ENCODE measurements around the gene SLC6A1. TPM values are rescaled to one million over a fixed set of nuclear protein-coding genes. Genes with fewer than 3 reads are reported as not detected.

Gene SLC6A1
- total and polyA plus RNA-seq, 5 donors from 2014 or later, result not detected

GRCh38 chr3:10951295-10951926 is 41.1 kb upstream of the SLC6A1 start:
- Histone ChIP-seq H3K27ac (ENCODE audit: insufficient read depth, low read length, poor library complexity, severe bottlenecking) (no peak overlapping the region), H3K36me3 (ENCODE audit: control insufficient read depth, insufficient read depth, low read length) (no peaks in the 10 kb centered on the region), H3K4me3 (ENCODE audit: low read depth, low read length) (no peak overlapping the region), H3K27me3 (ENCODE audit: control insufficient read depth, insufficient read depth, low read length) (no peaks in the 10 kb centered on the region), H3K4me1 (ENCODE audit: control insufficient read depth, insufficient read depth, low read length, poor library complexity, severe bottlenecking) (no peaks in the 10 kb centered on the region), H3K9me3 (ENCODE audit: control insufficient read depth in 2 of 2, low read length in 2 of 2) (no peaks in the 10 kb centered on the region)
- no peak for ATAC-seq (ENCODE audit: low read depth in 2 of 2)
- Mint-ChIP-seq H3K4me1 (peaks cover 0 to 2% (median 0%) of the 10 kb centered on the region in 4 donors), H3K27me3 (peaks cover 5% of the 10 kb centered on the region), H3K4me3 (no peak overlapping the region), H3K36me3 (no peaks in the 10 kb centered on the region), H3K27ac (no peak overlapping the region), H3K9me3 (peaks cover 0 to 2% (median 0%) of the 10 kb centered on the region in 7 donors)
- no peak for DNase-seq

GRCh38 chr3:10952525-10952924 is 40.0 kb upstream of the SLC6A1 start:
- Histone ChIP-seq H3K4me1 (ENCODE audit: control insufficient read depth, insufficient read depth, low read length, poor library complexity, severe bottlenecking) (no peaks in the 10 kb centered on the region), H3K4me3 (ENCODE audit: low read depth, low read length) (no peak overlapping the region), H3K9me3 (ENCODE audit: control insufficient read depth in 2 of 2, low read length in 2 of 2) (no peaks in the 10 kb centered on the region), H3K36me3 (ENCODE audit: control insufficient read depth, insufficient read depth, low read length) (no peaks in the 10 kb centered on the region), H3K27me3 (ENCODE audit: control insufficient read depth, insufficient read depth, low read length) (no peaks in the 10 kb centered on the region), H3K27ac (ENCODE audit: insufficient read depth, low read length, poor library complexity, severe bottlenecking) (no peak overlapping the region)
- Mint-ChIP-seq H3K9me3 (peaks cover 0 to 2% (median 0%) of the 10 kb centered on the region in 7 donors), H3K27me3 (peaks cover 5% of the 10 kb centered on the region), H3K27ac (no peak overlapping the region), H3K4me3 (no peak overlapping the region), H3K36me3 (no peaks in the 10 kb centered on the region), H3K4me1 (peaks cover 0 to 2% (median 0%) of the 10 kb centered on the region in 4 donors)
- DNase-seq (no peak), ATAC-seq (ENCODE audit: low read depth in 2 of 2) (no peak)

- Histone ChIP-seq H3K4me3 (ENCODE audit: low read depth, low read length) (no peak overlapping the region), H3K27me3 (ENCODE audit: control insufficient read depth, insufficient read depth, low read length) (no peaks in the 10 kb centered on the region), H3K9me3 (ENCODE audit: control insufficient read depth in 2 of 2, low read length in 2 of 2) (no peaks in the 10 kb centered on the region), H3K36me3 (ENCODE audit: control insufficient read depth, insufficient read depth, low read length) (no peaks in the 10 kb centered on the region), H3K27ac (ENCODE audit: insufficient read depth, low read length, poor library complexity, severe bottlenecking) (no peak overlapping the region), H3K4me1 (ENCODE audit: control insufficient read depth, insufficient read depth, low read length, poor library complexity, severe bottlenecking) (no peaks in the 10 kb centered on the region)
- no peaks in the 10 kb centered on the region for H3K36me3 Mint-ChIP-seq
- H3K4me3 Mint-ChIP-seq, result no peak overlapping the region
- H3K4me1 Mint-ChIP-seq, result peaks cover 0 to 2% (median 0%) of the 10 kb centered on the region in 4 donors
- ATAC-seq (ENCODE audit: low read depth in 2 of 2) (no peak), DNase-seq (no peak)
- no peak overlapping the region for H3K27ac Mint-ChIP-seq
- peaks cover 0 to 2% (median 0%) of the 10 kb centered on the region in 7 donors for H3K9me3 Mint-ChIP-seq
- H3K27me3 Mint-ChIP-seq, result peaks cover 5% of the 10 kb centered on the region
These were observed 37.8 kb upstream of the SLC6A1 start for GRCh38 chr3:10954740-10955139.

- Histone ChIP-seq H3K27ac (ENCODE audit: insufficient read depth, low read length, poor library complexity, severe bottlenecking) (no peak overlapping the region), H3K27me3 (ENCODE audit: control insufficient read depth, insufficient read depth, low read length) (peaks cover 2% of the 10 kb centered on the region), H3K9me3 (ENCODE audit: control insufficient read depth in 2 of 2, low read length in 2 of 2) (no peaks in the 10 kb centered on the region), H3K4me1 (ENCODE audit: control insufficient read depth, insufficient read depth, low read length, poor library complexity, severe bottlenecking) (no peaks in the 10 kb centered on the region), H3K4me3 (ENCODE audit: low read depth, low read length) (no peak overlapping the region), H3K36me3 (ENCODE audit: control insufficient read depth, insufficient read depth, low read length) (no peaks in the 10 kb centered on the region)
- no peak for DNase-seq
- Mint-ChIP-seq H3K27me3 (peaks cover 5% of the 10 kb centered on the region), H3K9me3 (no peaks in the 10 kb centered on the region), H3K36me3 (no peaks in the 10 kb centered on the region), H3K27ac (no peak overlapping the region), H3K4me3 (no peak overlapping the region), H3K4me1 (no peaks in the 10 kb centered on the region)
- no peak for ATAC-seq (ENCODE audit: low read depth in 2 of 2)
These were observed 36.7 kb upstream of the SLC6A1 start for GRCh38 chr3:10955711-10956453.

- no peaks in the 10 kb centered on the region for H3K36me3 ChIP-seq (ENCODE audit: control insufficient read depth, insufficient read depth, low read length)
- H3K27me3 ChIP-seq (ENCODE audit: control insufficient read depth, insufficient read depth, low read length), result peaks cover 2% of the 10 kb centered on the region
- no peaks in the 10 kb centered on the region for H3K9me3 ChIP-seq (ENCODE audit: control insufficient read depth in 2 of 2, low read length in 2 of 2)
- H3K4me1 ChIP-seq (ENCODE audit: control insufficient read depth, insufficient read depth, low read length, poor library complexity, severe bottlenecking), result no peaks in the 10 kb centered on the region
- Mint-ChIP-seq H3K36me3 (no peaks in the 10 kb centered on the region), H3K4me1 (no peaks in the 10 kb centered on the region), H3K4me3 (no peak overlapping the region), H3K9me3 (no peaks in the 10 kb centered on the region), H3K27me3 (peaks cover 5% of the 10 kb centered on the region), H3K27ac (no peak overlapping the region)
- H3K27ac ChIP-seq (ENCODE audit: insufficient read depth, low read length, poor library complexity, severe bottlenecking), result no peak overlapping the region
- no peak overlapping the region for H3K4me3 ChIP-seq (ENCODE audit: low read depth, low read length)
- DNase-seq (no peak), ATAC-seq (ENCODE audit: low read depth in 2 of 2) (no peak)
These were observed 36.0 kb upstream of the SLC6A1 start for GRCh38 chr3:10956531-10956930.

GRCh38 chr3:10956986-10957385 is 35.6 kb upstream of the SLC6A1 start:
- no peak for DNase-seq
- Histone ChIP-seq H3K4me3 (ENCODE audit: low read depth, low read length) (no peak overlapping the region), H3K27me3 (ENCODE audit: control insufficient read depth, insufficient read depth, low read length) (peaks cover 2% of the 10 kb centered on the region), H3K27ac (ENCODE audit: insufficient read depth, low read length, poor library complexity, severe bottlenecking) (no peak overlapping the region), H3K4me1 (ENCODE audit: control insufficient read depth, insufficient read depth, low read length, poor library complexity, severe bottlenecking) (no peaks in the 10 kb centered on the region), H3K9me3 (ENCODE audit: control insufficient read depth in 2 of 2, low read length in 2 of 2) (no peaks in the 10 kb centered on the region), H3K36me3 (ENCODE audit: control insufficient read depth, insufficient read depth, low read length) (no peaks in the 10 kb centered on the region)
- Mint-ChIP-seq H3K36me3 (no peaks in the 10 kb centered on the region), H3K4me3 (no peak overlapping the region), H3K27me3 (peaks cover 5% of the 10 kb centered on the region), H3K27ac (no peak overlapping the region), H3K9me3 (no peaks in the 10 kb centered on the region), H3K4me1 (no peaks in the 10 kb centered on the region)
- ATAC-seq (ENCODE audit: low read depth in 2 of 2), result no peak

GRCh38 chr3:10957976-10958749 is 34.4 kb upstream of the SLC6A1 start:
- Mint-ChIP-seq H3K27ac (no peak overlapping the region), H3K4me1 (no peaks in the 10 kb centered on the region), H3K4me3 (no peak overlapping the region), H3K9me3 (no peaks in the 10 kb centered on the region), H3K27me3 (peaks cover 5% of the 10 kb centered on the region), H3K36me3 (no peaks in the 10 kb centered on the region)
- ATAC-seq (ENCODE audit: low read depth in 2 of 2) (no peak), DNase-seq (no peak)
- H3K27me3 ChIP-seq (ENCODE audit: control insufficient read depth, insufficient read depth, low read length), result peaks cover 2% of the 10 kb centered on the region
- no peak overlapping the region for H3K27ac ChIP-seq (ENCODE audit: insufficient read depth, low read length, poor library complexity, severe bottlenecking)
- H3K36me3 ChIP-seq (ENCODE audit: control insufficient read depth, insufficient read depth, low read length), result no peaks in the 10 kb centered on the region
- H3K4me1 ChIP-seq (ENCODE audit: control insufficient read depth, insufficient read depth, low read length, poor library complexity, severe bottlenecking), result no peaks in the 10 kb centered on the region
- H3K4me3 ChIP-seq (ENCODE audit: low read depth, low read length), result no peak overlapping the region
- no peaks in the 10 kb centered on the region for H3K9me3 ChIP-seq (ENCODE audit: control insufficient read depth in 2 of 2, low read length in 2 of 2)
